Endothelial cell of umbilical vein (primary cell): ENCODE results near the gene CLEC4M. TPM values are rescaled to one million over a fixed set of nuclear protein-coding genes. Genes with fewer than 3 reads are reported as not detected.

Source experiments
- BruUV-seq: library from RNA; stranded (reverse); fragments of 400-500 nt; replicated peaks from 2 replicates; lab custom pipeline; 2021; lab: Mats Ljungman, UMichigan
- CTCF ChIA-PET: fragments of 300-600, 350-600 bp; sonication (Branson Sonifier 250); formaldehyde crosslinking; loops from one replicate; lab custom pipeline; 2021; ENCODE audit warnings: antibody characterized with exemption, inconsistent platforms; lab: Charles Lee
- POLR2A ChIA-PET: fragments of 300-600, 350-600 bp; sonication (Branson Sonifier 250); formaldehyde crosslinking; loops from one replicate; lab custom pipeline; 2021; ENCODE audit warnings: antibody characterized with exemption, inconsistent platforms; lab: Charles Lee
- DNase-seq: peaks from one replicate; pipeline ENCODE4 v3.0.0-alpha.2; 2011; ENCODE audit warnings: low read depth, low spot score
- FAIRE-seq: peaks from 2 replicates; lab custom pipeline; 2011; peaks lifted over from hg19 to GRCh38; lab: Jason Lieb, UNC
- H2AFZ ChIP-seq: 2 replicates; pipeline ENCODE4 v1.6.0; 2012; ENCODE audit warnings: low read depth, low read length, control low read depth, inconsistent platforms
- H3K27ac ChIP-seq: 2 replicates; pipeline ENCODE4 v1.5.1; 2011; ENCODE audit warnings: low read depth, mild to moderate bottlenecking, control low read depth, low read length, moderate library complexity; ENCODE audit not compliant: insufficient read depth
- H3K27me3 ChIP-seq, 2 experiments: 2 replicates each; pipeline versions ENCODE4 v1.6.0 to v1.6.1; 2011; ENCODE audit warnings: low read length in 2 of 2, mixed read lengths in 1 of 2; ENCODE audit not compliant: control insufficient read depth in 2 of 2, insufficient read depth in 2 of 2
- H3K36me3 ChIP-seq, 2 experiments: 2 replicates in 1 of 2; 3 replicates in 1 of 2; pipeline ENCODE4 v1.5.1; 2011; ENCODE audit warnings: low read length in 2 of 2, mild to moderate bottlenecking in 1 of 2, moderate library complexity in 1 of 2; ENCODE audit not compliant: control insufficient read depth in 2 of 2, insufficient read depth in 2 of 2; ENCODE audit errors: extremely low read depth in 1 of 2
- H3K4me1 ChIP-seq: 3 replicates; pipeline ENCODE4 v1.5.1; 2011; ENCODE audit warnings: mild to moderate bottlenecking, low read length; ENCODE audit not compliant: control insufficient read depth, insufficient read depth; ENCODE audit errors: extremely low read depth
- H3K4me2 ChIP-seq: 2 replicates; pipeline ENCODE4 v1.6.1; 2011; ENCODE audit warnings: low read length, control low read depth, mixed read lengths; ENCODE audit not compliant: insufficient read depth
- H3K4me3 ChIP-seq, 3 experiments: fragments of 200-600 bp in 1 of 3; sonication (generic), shearing (Covaris generic) in 1 of 3; replicated peaks in 1 of 3; 2 replicates each; pipeline ENCODE4 v1.5.1; 2011 to 2016; ENCODE audit warnings: control low read depth in 3 of 3, low read length in 3 of 3, mild to moderate bottlenecking in 2 of 3, inconsistent platforms in 1 of 3, low read depth in 1 of 3, moderate library complexity in 1 of 3; ENCODE audit not compliant: insufficient read depth in 1 of 3
- H3K79me2 ChIP-seq: 2 replicates; pipeline ENCODE4 v1.6.0; 2012; ENCODE audit warnings: low read length, inconsistent platforms; ENCODE audit not compliant: control insufficient read depth, insufficient read depth
- H3K9ac ChIP-seq: replicated peaks from 2 replicates; pipeline ENCODE3; 2011; ENCODE audit warnings: low read length, control low read depth; ENCODE audit not compliant: insufficient read depth; ENCODE audit errors: extremely low read depth
- H3K9me1 ChIP-seq: replicated peaks from 3 replicates; pipeline ENCODE4 v1.6.0; 2011; ENCODE audit warnings: mild to moderate bottlenecking, low read length; ENCODE audit not compliant: control insufficient read depth, insufficient read depth; ENCODE audit errors: extremely low read depth
- H3K9me3 ChIP-seq: replicated peaks from 2 replicates; pipeline ENCODE4 v1.5.1; 2012; ENCODE audit warnings: low read length, inconsistent platforms; ENCODE audit not compliant: control insufficient read depth, insufficient read depth
- H4K20me1 ChIP-seq: replicated peaks from 2 replicates; pipeline ENCODE3; 2011; ENCODE audit warnings: mild to moderate bottlenecking, low read length; ENCODE audit not compliant: control insufficient read depth, insufficient read depth; ENCODE audit errors: extremely low read depth
- EZH2 ChIP-seq: IDR thresholded peaks from 2 replicates; pipeline ENCODE4 v1.6.1; 2012; ENCODE audit warnings: borderline replicate concordance, low read depth, mild to moderate bottlenecking, moderate library complexity, low read length, inconsistent platforms; ENCODE audit not compliant: severe bottlenecking
- FOS ChIP-seq: IDR thresholded peaks from 2 replicates; pipeline ENCODE4 v1.6.1; 2011; ENCODE audit warnings: mild to moderate bottlenecking, low read length, moderate library complexity, borderline replicate concordance; ENCODE audit not compliant: insufficient read depth
- GATA2 ChIP-seq: IDR thresholded peaks from 2 replicates; pipeline ENCODE4 v1.7.0; 2011; ENCODE audit warnings: low read depth, mild to moderate bottlenecking, moderate library complexity, mixed read lengths, low read length; ENCODE audit not compliant: insufficient read length, insufficient read depth
- JUN ChIP-seq: IDR thresholded peaks from 2 replicates; pipeline ENCODE4 v1.6.1; 2011; ENCODE audit warnings: borderline replicate concordance, low read depth; ENCODE audit not compliant: insufficient read length, insufficient read depth
- POLR2A ChIP-seq: IDR thresholded peaks from 2 replicates; pipeline ENCODE4 v1.6.1; 2012; ENCODE audit warnings: low read depth, mild to moderate bottlenecking, control low read depth, low read length
- POLR2AphosphoS5 ChIP-seq: IDR thresholded peaks from 2 replicates; pipeline ENCODE4 v1.6.1; 2012; ENCODE audit warnings: low read depth, mild to moderate bottlenecking, control low read depth, low read length, moderate library complexity; ENCODE audit not compliant: insufficient read depth
- dilution Hi-C: fragments of 300-500 bp; cut with MboI; formaldehyde crosslinking; loops from one replicate; pipeline ENCODE4 v1.15.0; 2019; ENCODE audit warnings: low sequenced_read_pairs; ENCODE audit not compliant: extremely low pct_ligation_motif_present
- intact Hi-C: fragments of 100-400 bp; cut with micrococcal nuclease; formaldehyde crosslinking; loops from one replicate; pipeline ENCODE4 v1.10.0; 2022
- polyA plus RNA-seq, 4 experiments: library from polyadenylated mRNA; depleted of rRNA in 3 of 4; stranded (reverse) in 3 of 4; unstranded in 1 of 4; fragments of >200 nt; gene quantifications; 2 replicates each; pipeline versions ENCODE4 v1.2.1 to v1.2.3, GENCODE V29; 2011 to 2012; ENCODE audit warnings: missing spikeins in 1 of 4
- total RNA-seq: library from RNA; stranded (reverse); gene quantifications from 2 replicates; pipeline ENCODE4 v1.2.3, GENCODE V29; 2021

Gene CLEC4M
- total and polyA plus RNA-seq, 2 donors (not counting 3 experiments of a cell fraction or from before 2014, with no cell fraction given): 0.46 to 1.0 TPM

- POLR2A ChIA-PET: no interaction called here
- CTCF ChIA-PET: interaction anchor here (1.3 to 1.6 kb wide), 2 partner anchors 8 to 52 kb away, joined by 3 to 12 read pairs; no protein-coding TSS in a partner anchor
- no peaks in the 10 kb centered on the region for H3K36me3 ChIP-seq
- H3K9me3 ChIP-seq: no peaks in the 10 kb centered on the region
- H3K9me1 ChIP-seq: no peaks in the 10 kb centered on the region
- H4K20me1 ChIP-seq: no peaks in the 10 kb centered on the region
- no peaks in the 10 kb centered on the region for H3K79me2 ChIP-seq
- no peak for FAIRE-seq
- no peak within 1 kb of the TSS for H3K4me2 ChIP-seq
- no TSS peak for BruUV-seq
- H3K27ac ChIP-seq: no peak within 1 kb of the TSS
- peaks cover 0 to 2% of the 10 kb centered on the region in 2 experiments for H3K27me3 ChIP-seq
- no peak for TF ChIP-seq EZH2
- TF ChIP-seq POLR2A: no peak
- no peak for TF ChIP-seq FOS
- TF ChIP-seq POLR2AphosphoS5: no peak
- TF ChIP-seq GATA2: no peak
- no peak for TF ChIP-seq JUN
- H3K4me1 ChIP-seq: no peaks in the 10 kb centered on the region
- no peak within 1 kb of the TSS for H3K9ac ChIP-seq
- DNase-seq: no peak
- intact Hi-C loops: no loop called here
- dilution Hi-C loops: no loop called here
- H3K4me3 ChIP-seq: no peak within 1 kb of the TSS
- H2AFZ ChIP-seq: no peak within 1 kb of the TSS
Measured at GRCh38 chr19:7746903-7747884, 15.8 kb upstream of the CLEC4M start, which contains the start of gene CD209. Gene CD209, minus strand, starts transcription at chr19:7747534. Its CDS starts 23 bp downstream, at chr19:7747511.
